Upper lobe of right lung (tissue), 1 donor: Measurements from ENCODE around the gene SOX4. TPM values are rescaled to one million over a fixed set of nuclear protein-coding genes. Genes with fewer than 3 reads are reported as not detected.

Experiments used
- ATAC-seq: fragments of 200-7000 bp; cut with Tn5 transposase; one replicate; pipeline ENCODE4 v1.9.1; 2020; ENCODE audit warnings: mild to moderate bottlenecking, moderate library complexity
- DNase-seq: peaks from one replicate; pipeline ENCODE4 v3.0.0-alpha.2; 2020
- H3K27ac ChIP-seq: fragments of 200-600 bp; one replicate; pipeline ENCODE4 v1.8.0; 2022
- H3K27me3 ChIP-seq: fragments of 200-600 bp; one replicate; pipeline ENCODE4 v1.8.0; 2022; ENCODE audit warnings: mild to moderate bottlenecking
- H3K36me3 ChIP-seq: fragments of 200-600 bp; one replicate; pipeline ENCODE4 v1.8.0; 2022
- H3K4me1 ChIP-seq: fragments of 200-600 bp; one replicate; pipeline ENCODE4 v1.8.0; 2022
- H3K4me3 ChIP-seq: fragments of 200-600 bp; one replicate; pipeline ENCODE4 v1.8.0; 2022; ENCODE audit warnings: mild to moderate bottlenecking
- H3K9me3 ChIP-seq: fragments of 200-600 bp; one replicate; pipeline ENCODE4 v1.8.0; 2022
- intact Hi-C: fragments of 100-400 bp; cut with DNase I; formaldehyde crosslinking; loops from one replicate; pipeline ENCODE4 v1.11.0; 2022
- total RNA-seq: library from RNA; stranded (reverse); fragmentation: NEBNext Ultra II Directional; extraction: Animal tissue kit (Norgen Biotek cat#: 25700); gene quantifications from one replicate; pipeline ENCODE4 v1.2.1, GENCODE V29; 2021
- TF ChIP-seq, protein P1 (sequence below): fragments of 200-600 bp; IDR thresholded peaks from one replicate; pipeline ENCODE4 v1.8.0; 2022; ENCODE audit warnings: antibody characterized with exemption
- donor health status: DM: no; HTN: yes; CAD: no; lungs with severe emphysema.

The SOX4 gene
- total RNA-seq, 1 donor from 2014 or later: 20.0 TPM

DNA sequence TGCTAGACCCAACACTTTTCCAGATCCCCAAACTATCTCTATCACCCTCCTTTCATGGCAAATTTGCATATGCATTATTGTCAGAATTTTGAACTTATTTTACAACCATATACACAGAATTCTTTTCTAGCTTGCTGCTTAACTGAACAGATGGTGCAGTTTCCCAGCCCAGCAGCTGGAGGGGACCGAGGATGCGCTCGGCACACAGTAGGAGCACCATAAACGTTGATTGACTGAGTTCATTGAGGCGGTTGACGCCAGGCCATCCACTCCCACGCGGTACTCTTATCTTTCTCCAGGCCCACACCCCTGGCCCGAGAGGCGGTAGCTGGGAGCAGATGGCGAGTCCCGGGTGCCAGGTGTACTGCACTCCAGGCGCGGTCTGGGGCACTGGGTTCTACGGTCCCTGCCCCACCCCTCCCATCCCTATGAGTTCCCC lies 6.8 kb upstream of the SOX4 start:
- peak overlapping the region; percentile 82 for H3K27ac ChIP-seq
- no peaks in the 10 kb centered on the region for H3K27me3 ChIP-seq
- peaks cover 7% of the 10 kb centered on the region for H3K4me1 ChIP-seq
- DNase-seq: no peak
- intact Hi-C loops: loop anchor here (10.0 kb wide), 1 partner anchor 1022 kb away; no protein-coding TSS in a partner anchor
- peak; percentile 20 for ATAC-seq
- no peaks in the 10 kb centered on the region for H3K9me3 ChIP-seq
- peak overlapping the region; percentile 70 for H3K4me3 ChIP-seq
- TF ChIP-seq, protein P1, sequence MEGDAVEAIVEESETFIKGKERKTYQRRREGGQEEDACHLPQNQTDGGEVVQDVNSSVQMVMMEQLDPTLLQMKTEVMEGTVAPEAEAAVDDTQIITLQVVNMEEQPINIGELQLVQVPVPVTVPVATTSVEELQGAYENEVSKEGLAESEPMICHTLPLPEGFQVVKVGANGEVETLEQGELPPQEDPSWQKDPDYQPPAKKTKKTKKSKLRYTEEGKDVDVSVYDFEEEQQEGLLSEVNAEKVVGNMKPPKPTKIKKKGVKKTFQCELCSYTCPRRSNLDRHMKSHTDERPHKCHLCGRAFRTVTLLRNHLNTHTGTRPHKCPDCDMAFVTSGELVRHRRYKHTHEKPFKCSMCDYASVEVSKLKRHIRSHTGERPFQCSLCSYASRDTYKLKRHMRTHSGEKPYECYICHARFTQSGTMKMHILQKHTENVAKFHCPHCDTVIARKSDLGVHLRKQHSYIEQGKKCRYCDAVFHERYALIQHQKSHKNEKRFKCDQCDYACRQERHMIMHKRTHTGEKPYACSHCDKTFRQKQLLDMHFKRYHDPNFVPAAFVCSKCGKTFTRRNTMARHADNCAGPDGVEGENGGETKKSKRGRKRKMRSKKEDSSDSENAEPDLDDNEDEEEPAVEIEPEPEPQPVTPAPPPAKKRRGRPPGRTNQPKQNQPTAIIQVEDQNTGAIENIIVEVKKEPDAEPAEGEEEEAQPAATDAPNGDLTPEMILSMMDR: no peak
- H3K36me3 ChIP-seq: no peaks in the 10 kb centered on the region

GRCh38 chr6:21587179-21587960 lies 6.2 kb upstream of the SOX4 start:
- Histone ChIP-seq H3K4me3 (peak overlapping the region; percentile 70), H3K36me3 (no peaks in the 10 kb centered on the region), H3K9me3 (no peaks in the 10 kb centered on the region), H3K27me3 (no peaks in the 10 kb centered on the region), H3K4me1 (peaks cover 7% of the 10 kb centered on the region), H3K27ac (peak overlapping the region; percentile 82)
- peak; percentile 71 for ATAC-seq
- TF ChIP-seq, protein P1: peak; percentile 32
- intact Hi-C loops: loop anchor here (10.0 kb wide), 1 partner anchor 1023 kb away; no protein-coding TSS in a partner anchor
- DNase-seq: peak; percentile 84

DNA sequence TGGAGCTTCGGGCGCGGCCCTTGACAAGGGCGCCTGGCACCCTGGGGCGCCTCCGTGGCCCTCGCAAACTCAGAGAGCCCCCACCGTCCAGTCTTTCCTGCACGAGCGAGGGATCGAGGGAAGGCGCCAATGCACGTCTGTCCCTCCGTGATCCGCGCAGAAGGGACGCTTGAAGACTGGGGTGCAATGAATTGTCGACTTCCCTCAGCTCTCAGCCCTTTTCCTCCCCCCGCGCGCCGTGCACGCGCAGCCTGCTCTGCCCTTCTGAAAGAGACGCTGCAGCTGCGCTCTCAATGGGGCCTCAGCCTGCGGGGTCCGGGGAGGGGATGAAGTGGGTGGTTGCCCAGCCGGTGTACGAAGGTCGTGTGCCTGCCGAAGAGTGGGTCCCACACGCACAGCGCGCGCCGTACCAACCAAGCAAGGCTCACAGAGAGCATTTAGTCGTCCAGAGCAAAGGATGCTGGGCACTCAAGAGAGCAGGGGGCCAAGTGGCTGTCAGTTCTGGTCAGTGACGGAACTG lies 5.5 kb upstream of the SOX4 start:
- DNase-seq (peak; percentile 80), ATAC-seq (peak; percentile 61)

GRCh38 chr6:21588481-21589351 lies 4.8 kb upstream of the SOX4 start:
- Histone ChIP-seq H3K9me3 (no peaks in the 10 kb centered on the region), H3K4me1 (peaks cover 7% of the 10 kb centered on the region), H3K4me3 (peak overlapping the region; percentile 70), H3K36me3 (no peaks in the 10 kb centered on the region), H3K27me3 (no peaks in the 10 kb centered on the region), H3K27ac (peak overlapping the region; percentile 82)
- DNase-seq (peak; percentile 85), ATAC-seq (peak; percentile 31)
- TF ChIP-seq, protein P1: no peak
- intact Hi-C loops: loop anchor here (10.0 kb wide), 1 partner anchor 1024 kb away; no protein-coding TSS in a partner anchor

More for the DNA sequence above, 5.5 kb upstream of the SOX4 start:
- H3K36me3 ChIP-seq: no peaks in the 10 kb centered on the region
- H3K4me3 ChIP-seq: peak overlapping the region; percentile 70
- TF ChIP-seq, protein P1: no peak
- H3K9me3 ChIP-seq: no peaks in the 10 kb centered on the region
- H3K27me3 ChIP-seq: no peaks in the 10 kb centered on the region
- peaks cover 7% of the 10 kb centered on the region for H3K4me1 ChIP-seq
- intact Hi-C loops: loop anchor here (10.0 kb wide), 1 partner anchor 1023 kb away; no protein-coding TSS in a partner anchor
- peak overlapping the region; percentile 82 for H3K27ac ChIP-seq
